Naive B cell (primary cell): Measurements from ENCODE around the gene PDZD8. TPM values are rescaled to one million over a fixed set of nuclear protein-coding genes. Genes with fewer than 3 reads are reported as not detected.

Experiments
- ATAC-seq, 2 donors: fragments of 150-1000 bp; cut with Tn5 transposase; 2 replicates each; pipeline ENCODE4 v1.10.0; 2021; ENCODE audit warnings: low read depth in 2 of 2, mild to moderate bottlenecking in 2 of 2, moderate library complexity in 2 of 2
- DNase-seq: peaks from one replicate; pipeline ENCODE4 v3.0.0; 2022
- H3K27ac Mint-ChIP-seq, 6 donors: one replicate each; pipeline ENCODE4 v1.8.0; 2020 to 2022; ENCODE audit warnings: mild to moderate bottlenecking in 6 of 6, mixed read lengths in 6 of 6, moderate library complexity in 5 of 6, inconsistent platforms in 2 of 6
- H3K27me3 Mint-ChIP-seq, 3 donors: one replicate each; pipeline ENCODE4 v1.8.0; 2021 to 2022; ENCODE audit warnings: mixed read lengths in 3 of 3, mild to moderate bottlenecking in 1 of 3
- H3K36me3 Mint-ChIP-seq, 2 donors: one replicate each; pipeline ENCODE4 v1.8.0; 2020 to 2022; ENCODE audit warnings: mixed read lengths in 2 of 2, inconsistent platforms in 1 of 2, mild to moderate bottlenecking in 1 of 2
- H3K4me1 Mint-ChIP-seq, 3 donors: one replicate each; pipeline ENCODE4 v1.8.0; 2020 to 2022; ENCODE audit warnings: mixed read lengths in 3 of 3, inconsistent platforms in 1 of 3, mild to moderate bottlenecking in 1 of 3, moderate library complexity in 1 of 3
- H3K4me3 Mint-ChIP-seq, 8 donors: one replicate each; pipeline ENCODE4 v1.8.0; 2020 to 2022; ENCODE audit warnings: mild to moderate bottlenecking in 8 of 8, mixed read lengths in 8 of 8, moderate library complexity in 8 of 8, inconsistent platforms in 2 of 8
- H3K9me3 Mint-ChIP-seq, 7 donors: one replicate each; pipeline ENCODE4 v1.8.0; 2020 to 2022; ENCODE audit warnings: mixed read lengths in 7 of 7, mild to moderate bottlenecking in 5 of 7, inconsistent platforms in 2 of 7, moderate library complexity in 1 of 7
- polyA plus RNA-seq, 6 donors: library from polyadenylated mRNA; unstranded; fragments of 300-500 nt; fragmentation: Illumina TruSeq; gene quantifications; one replicate each; pipeline ENCODE4 v1.2.3, GENCODE V29; 2021; ENCODE audit warnings: low read depth in 6 of 6

PDZD8 gene
- polyA plus RNA-seq, 6 donors from 2014 or later, result 2.0 to 12.0 (median 6.5) TPM

GRCh38 chr10:117250411-117250810 lies 124.8 kb downstream of the PDZD8 start:
- H3K27ac Mint-ChIP-seq, result no peak overlapping the region

GRCh38 chr10:117249493-117250093 lies 125.6 kb downstream of the PDZD8 start:
- Mint-ChIP-seq H3K27ac (no peak overlapping the region), H3K4me3 (peak overlapping the region in 1 of 8 donors; percentile 2)
- no peak for ATAC-seq

More at GRCh38 chr10:117250411-117250810, 124.8 kb downstream of the PDZD8 start:
- no peak for ATAC-seq
- peaks cover 21 to 27% (median 23%) of the 10 kb centered on the region in 3 donors for H3K27me3 Mint-ChIP-seq
- no peaks in the 10 kb centered on the region for H3K36me3 Mint-ChIP-seq
- DNase-seq, result no peak
- peaks cover 0 to 2% (median 0%) of the 10 kb centered on the region in 7 donors for H3K9me3 Mint-ChIP-seq
- H3K4me1 Mint-ChIP-seq, result no peaks in the 10 kb centered on the region
- H3K4me3 Mint-ChIP-seq, result no peak overlapping the region

GRCh38 chr10:117248750-117249465 lies 126.3 kb downstream of the PDZD8 start:
- ATAC-seq (no peak), DNase-seq (no peak)
- H3K36me3 Mint-ChIP-seq, result no peaks in the 10 kb centered on the region
- H3K9me3 Mint-ChIP-seq, result peaks cover 0 to 2% (median 0%) of the 10 kb centered on the region in 7 donors
- H3K4me3 Mint-ChIP-seq, result no peak overlapping the region
- H3K27ac Mint-ChIP-seq, result no peak overlapping the region
- H3K4me1 Mint-ChIP-seq, result peaks cover 0 to 1% (median 0%) of the 10 kb centered on the region in 3 donors
- peaks cover 27 to 42% (median 38%) of the 10 kb centered on the region in 3 donors for H3K27me3 Mint-ChIP-seq

More at GRCh38 chr10:117249493-117250093, 125.6 kb downstream of the PDZD8 start:
- no peak for DNase-seq
- Mint-ChIP-seq H3K36me3 (no peaks in the 10 kb centered on the region), H3K9me3 (no peaks in the 10 kb centered on the region), H3K4me1 (no peaks in the 10 kb centered on the region), H3K27me3 (peaks cover 21 to 35% (median 31%) of the 10 kb centered on the region in 3 donors)

- no peak overlapping the region for H3K4me3 Mint-ChIP-seq
- peaks cover 0 to 4% (median 2%) of the 10 kb centered on the region in 3 donors for H3K4me1 Mint-ChIP-seq
- H3K27me3 Mint-ChIP-seq, result peaks cover 40 to 59% (median 50%) of the 10 kb centered on the region in 3 donors
- H3K9me3 Mint-ChIP-seq, result peaks cover 0 to 4% (median 0%) of the 10 kb centered on the region in 7 donors
- ATAC-seq (no peak), DNase-seq (no peak)
- H3K27ac Mint-ChIP-seq, result no peak overlapping the region
- H3K36me3 Mint-ChIP-seq, result no peaks in the 10 kb centered on the region
Measured at GRCh38 chr10:117246997-117247671, 128.1 kb downstream of the PDZD8 start.

GRCh38 chr10:117242463-117242832 lies 132.8 kb downstream of the PDZD8 start:
- Mint-ChIP-seq H3K9me3 (peaks cover 2 to 15% (median 5%) of the 10 kb centered on the region in 7 donors), H3K36me3 (peaks cover 0 to 3% of the 10 kb centered on the region in 2 donors), H3K4me3 (no peak overlapping the region), H3K27me3 (peaks cover 39 to 48% (median 46%) of the 10 kb centered on the region in 3 donors), H3K4me1 (peaks cover 3 to 6% (median 4%) of the 10 kb centered on the region in 3 donors), H3K27ac (no peak overlapping the region)
- no peak for ATAC-seq
- DNase-seq, result no peak

- Mint-ChIP-seq H3K27me3 (peaks cover 39 to 48% (median 39%) of the 10 kb centered on the region in 3 donors), H3K4me3 (peak overlapping the region in 3 of 8 donors; percentile 13 to 68 (median 58)), H3K27ac (no peak overlapping the region), H3K4me1 (peaks cover 4 to 13% (median 6%) of the 10 kb centered on the region in 3 donors), H3K36me3 (peaks cover 0 to 10% of the 10 kb centered on the region in 2 donors), H3K9me3 (peaks cover 6 to 18% (median 11%) of the 10 kb centered on the region in 7 donors)
- DNase-seq (no peak), ATAC-seq (no peak)
Measured at GRCh38 chr10:117241541-117242462, 133.4 kb downstream of the PDZD8 start.

GRCh38 chr10:117240621-117241529 lies 134.4 kb downstream of the PDZD8 start, which contains the start of gene SLC18A2:
SLC18A2 (plus strand) TSS chr10:117241114; CDS start chr10:117241694, 580 bp downstream.
- H3K27me3 Mint-ChIP-seq, result peaks cover 35 to 48% (median 37%) of the 10 kb centered on the region in 3 donors
- peaks cover 4 to 15% (median 6%) of the 10 kb centered on the region in 3 donors for H3K4me1 Mint-ChIP-seq
- DNase-seq (no peak), ATAC-seq (no peak)
- H3K36me3 Mint-ChIP-seq, result peaks cover 0 to 14% of the 10 kb centered on the region in 2 donors
- no peak within 1 kb of the TSS for H3K27ac Mint-ChIP-seq
- H3K4me3 Mint-ChIP-seq, result peak within 1 kb of the TSS in 3 of 8 donors; percentile 13 to 68 (median 58)
- H3K9me3 Mint-ChIP-seq, result peaks cover 9 to 22% (median 17%) of the 10 kb centered on the region in 7 donors

GRCh38 chr10:117239721-117240620 lies 135.3 kb downstream of the PDZD8 start:
- peaks cover 4 to 15% (median 6%) of the 10 kb centered on the region in 3 donors for H3K4me1 Mint-ChIP-seq
- ATAC-seq (no peak), DNase-seq (no peak)
- no peak overlapping the region for H3K27ac Mint-ChIP-seq
- peaks cover 10 to 26% (median 17%) of the 10 kb centered on the region in 7 donors for H3K9me3 Mint-ChIP-seq
- H3K27me3 Mint-ChIP-seq, result peaks cover 27 to 40% (median 29%) of the 10 kb centered on the region in 3 donors
- H3K36me3 Mint-ChIP-seq, result peaks cover 0 to 14% of the 10 kb centered on the region in 2 donors
- no peak overlapping the region for H3K4me3 Mint-ChIP-seq

GRCh38 chr10:117239051-117239450 lies 136.2 kb downstream of the PDZD8 start:
- peaks cover 10 to 27% (median 17%) of the 10 kb centered on the region in 7 donors for H3K9me3 Mint-ChIP-seq
- no peak overlapping the region for H3K27ac Mint-ChIP-seq
- H3K4me1 Mint-ChIP-seq, result peaks cover 4 to 15% (median 6%) of the 10 kb centered on the region in 3 donors
- ATAC-seq, result no peak
- no peak for DNase-seq
- peaks cover 20 to 38% (median 25%) of the 10 kb centered on the region in 3 donors for H3K27me3 Mint-ChIP-seq
- peaks cover 0 to 14% of the 10 kb centered on the region in 2 donors for H3K36me3 Mint-ChIP-seq
- no peak overlapping the region for H3K4me3 Mint-ChIP-seq

- H3K27ac Mint-ChIP-seq, result peak overlapping the region in 1 of 6 donors; percentile 4
- H3K36me3 Mint-ChIP-seq, result peaks cover 0 to 14% of the 10 kb centered on the region in 2 donors
- peaks cover 15 to 36% (median 20%) of the 10 kb centered on the region in 3 donors for H3K27me3 Mint-ChIP-seq
- H3K4me1 Mint-ChIP-seq, result peaks cover 0 to 15% (median 6%) of the 10 kb centered on the region in 3 donors
- peaks cover 10 to 27% (median 17%) of the 10 kb centered on the region in 7 donors for H3K9me3 Mint-ChIP-seq
- H3K4me3 Mint-ChIP-seq, result no peak overlapping the region
- ATAC-seq, result peak; percentile 77
- no peak for DNase-seq
Measured at GRCh38 chr10:117237401-117237991, 137.7 kb downstream of the PDZD8 start.
